IPS-18c (cell line): Measurements from ENCODE around the gene FGF21.
A peak's percentile ranks its signal among the peaks of the same experiment; 100 is the strongest.
"Not testable (repeated sequence)": the region's sequence is repeated elsewhere in the genome, so short reads cannot be mapped to it uniquely, and the experiment has no call there.

ENCODE experiments used
- H3K4me3 ChIP-seq: 2 replicates; pipeline ENCODE4 v1.7.0; 2013; ENCODE audit warnings: low read depth, mild to moderate bottlenecking, low read length, moderate library complexity; ENCODE audit not compliant: insufficient read depth
- H3K9me3 ChIP-seq: one replicate; pipeline ENCODE4 v1.6.1; 2013; ENCODE audit warnings: mild to moderate bottlenecking, low read length, moderate library complexity; ENCODE audit not compliant: control insufficient read depth, insufficient read depth

The FGF21 gene

DNA sequence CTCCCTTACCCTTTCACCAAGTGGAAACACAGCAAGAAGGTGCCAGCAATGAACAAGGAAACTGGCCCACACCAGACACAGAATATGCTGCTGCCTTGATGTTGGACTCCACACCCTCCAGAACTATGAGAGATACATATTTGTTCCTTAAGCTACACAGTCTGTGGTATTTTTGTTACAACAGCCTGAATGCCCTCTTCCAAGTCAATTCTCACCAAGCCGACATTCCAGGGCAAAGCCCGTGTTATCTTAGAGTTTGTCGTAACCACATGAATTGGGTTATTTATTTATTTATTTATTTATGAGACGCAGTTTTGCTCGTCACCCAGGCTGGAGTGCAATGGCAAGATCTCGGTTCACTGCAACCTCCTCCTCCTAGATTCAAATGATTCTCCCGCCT lies 14.9 kb downstream of the FGF21 start:
- no peak overlapping the region for H3K4me3 ChIP-seq
- H3K9me3 ChIP-seq = no peaks in the 10 kb centered on the region

DNA sequence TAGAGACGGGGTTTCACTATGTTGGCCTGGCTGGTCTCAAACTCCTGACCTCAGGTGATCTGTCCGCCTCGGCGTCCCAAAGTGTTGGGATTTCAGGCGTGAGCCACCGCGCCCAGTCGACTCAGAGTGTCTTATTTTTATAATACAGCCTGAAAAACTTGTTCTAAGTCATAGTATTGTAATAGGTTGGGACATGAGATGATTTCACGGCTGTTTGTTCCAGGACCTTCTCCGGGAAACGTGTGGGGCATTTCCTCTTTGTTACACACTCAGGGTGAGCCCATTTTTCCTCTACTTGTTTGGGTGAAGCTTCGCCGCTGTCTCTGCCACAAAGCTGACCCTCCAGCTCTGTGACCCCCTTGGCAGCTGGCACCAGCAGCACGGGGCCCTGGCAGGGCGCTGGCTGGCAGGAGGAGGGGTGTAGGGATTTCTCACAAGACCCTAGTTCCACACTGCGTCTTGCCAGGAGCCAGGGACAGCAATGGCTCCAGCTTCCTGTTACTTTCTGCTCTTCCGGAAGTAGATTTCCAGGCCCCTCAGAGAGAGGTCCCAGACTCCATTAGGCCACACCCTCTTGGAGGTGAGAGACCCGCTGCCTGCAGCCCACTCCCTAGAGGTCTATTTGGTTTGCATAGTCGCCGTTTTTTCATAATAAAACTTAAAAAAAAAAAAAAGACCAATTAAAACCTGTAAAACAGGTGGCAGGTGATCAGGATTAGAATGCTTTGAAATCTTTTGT lies 15.6 kb downstream of the FGF21 start:
- Histone ChIP-seq H3K4me3 (no peak overlapping the region), H3K9me3 (no peaks in the 10 kb centered on the region)

DNA sequence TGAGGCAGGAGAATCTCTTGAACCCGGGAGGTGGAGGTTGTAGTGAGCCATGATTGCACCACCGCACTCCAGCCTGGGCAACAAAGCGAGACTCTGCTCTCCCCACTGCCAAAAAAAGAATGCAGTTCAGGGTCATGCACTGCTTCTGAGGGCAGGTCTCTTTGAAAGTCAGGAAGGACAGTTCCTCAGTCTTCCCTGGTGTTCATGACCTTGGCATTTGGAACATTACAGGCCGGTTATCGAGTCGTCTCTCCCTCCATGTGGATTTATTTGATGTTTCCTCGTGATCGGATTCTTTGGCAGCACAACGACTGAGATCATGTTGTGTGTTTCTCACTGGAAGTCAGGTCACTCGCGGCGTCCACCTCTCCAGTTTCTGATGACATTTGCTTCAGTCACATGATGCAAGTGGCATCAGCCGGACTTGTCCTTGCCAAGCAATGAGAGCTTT lies 17.2 kb downstream of the FGF21 start:
- no peaks in the 10 kb centered on the region for H3K9me3 ChIP-seq
- H3K4me3 ChIP-seq = no peak overlapping the region

DNA sequence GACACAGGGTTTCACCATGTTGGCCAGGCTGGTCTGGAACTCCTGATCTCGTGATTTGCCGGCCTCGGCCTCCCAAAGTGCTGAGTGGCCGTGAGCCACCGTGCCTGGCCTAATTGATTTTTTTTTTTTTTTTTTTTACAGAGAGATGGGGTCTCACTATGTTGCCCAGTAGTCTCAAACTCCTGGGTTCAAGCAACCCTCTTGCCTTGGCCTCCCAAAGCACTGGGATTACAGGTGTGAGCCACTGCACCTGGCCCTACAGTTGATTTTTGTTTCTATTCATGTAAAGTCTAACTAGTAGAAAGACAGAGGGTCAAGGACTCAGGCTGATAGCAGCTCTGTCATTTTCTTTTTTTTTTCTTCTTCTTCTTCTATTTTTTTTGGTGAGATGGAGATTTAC lies 21.8 kb downstream of the FGF21 start:
- Histone ChIP-seq H3K9me3 (no peaks in the 10 kb centered on the region), H3K4me3 (no peak overlapping the region)

DNA sequence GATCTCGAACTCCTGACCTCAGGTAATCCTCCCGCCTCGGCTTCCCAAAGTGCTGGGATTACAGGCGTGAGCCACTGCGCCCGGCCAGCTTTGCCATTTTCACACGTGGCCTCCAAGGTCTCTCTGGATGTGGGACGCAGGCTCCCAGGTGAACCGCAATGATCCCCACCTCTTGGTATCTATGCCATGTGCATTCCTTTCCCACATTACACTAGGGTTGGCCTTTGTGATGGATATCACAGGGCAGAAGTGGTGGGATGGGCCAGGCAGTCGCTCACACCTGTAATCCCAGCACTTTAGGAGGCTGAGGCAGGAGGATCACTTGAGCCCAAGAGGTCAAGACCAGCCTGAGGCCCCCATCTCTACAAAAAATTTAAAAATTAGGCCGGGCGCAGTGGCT lies 22.4 kb downstream of the FGF21 start:
- no peaks in the 10 kb centered on the region for H3K9me3 ChIP-seq
- H3K4me3 ChIP-seq = no peak overlapping the region

DNA sequence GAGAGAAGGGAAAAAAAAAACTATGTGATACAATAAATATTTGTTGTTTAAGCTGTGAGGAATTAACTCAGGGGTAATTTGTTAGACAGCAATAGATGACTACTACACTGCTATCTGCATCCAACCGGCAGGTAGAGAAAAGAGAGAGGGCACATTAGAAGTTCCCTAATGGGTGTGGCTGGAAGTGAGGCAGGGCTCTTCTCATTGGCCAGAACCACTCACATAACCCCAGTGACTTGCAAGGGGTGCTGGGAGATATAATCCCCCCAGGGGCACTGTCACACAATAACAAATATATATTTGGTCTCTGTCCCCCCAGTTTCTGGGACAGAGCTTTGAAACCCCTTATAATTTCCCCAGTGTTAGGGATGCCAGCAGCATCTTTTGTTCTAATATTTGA lies 24.3 kb downstream of the FGF21 start:
- Histone ChIP-seq H3K9me3 (no peaks in the 10 kb centered on the region), H3K4me3 (no peak overlapping the region)

DNA sequence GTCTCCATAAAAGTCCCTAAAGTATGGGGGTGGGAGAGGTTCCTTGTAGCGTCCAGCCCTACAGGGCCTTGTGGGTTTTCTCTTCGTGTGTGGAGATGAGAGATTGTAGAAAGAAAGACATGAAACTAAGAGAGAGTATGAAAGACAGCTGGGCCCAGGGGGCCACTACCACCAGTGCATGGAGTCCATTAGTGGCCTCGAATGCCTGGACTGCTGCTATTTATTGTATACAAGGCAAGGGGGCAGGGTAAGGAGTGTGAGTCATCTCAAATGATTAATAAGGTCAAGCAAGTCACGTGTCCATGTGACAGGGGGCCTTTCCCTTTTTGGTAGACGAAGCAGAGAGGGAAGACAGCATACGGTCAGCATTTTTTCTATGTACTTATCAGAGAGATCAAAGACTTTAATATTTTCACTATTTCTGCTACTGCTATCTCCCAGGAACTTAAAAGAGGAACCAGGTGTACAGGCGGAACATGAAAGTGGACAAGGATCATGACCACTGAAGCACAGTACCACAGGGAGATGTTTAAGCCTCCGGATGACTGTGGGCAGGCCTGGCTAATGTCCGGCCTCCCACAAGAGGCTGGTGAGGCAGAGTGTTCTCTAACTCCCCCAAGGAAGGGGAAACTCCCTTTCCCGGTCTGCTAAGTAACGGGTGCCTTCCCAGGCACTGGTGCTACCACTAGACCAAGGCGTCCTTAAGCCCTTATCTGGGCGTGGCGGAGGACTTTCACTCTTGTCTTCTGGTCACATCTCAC lies 25.5 kb downstream of the FGF21 start:
- H3K4me3 ChIP-seq = no peak overlapping the region

DNA sequence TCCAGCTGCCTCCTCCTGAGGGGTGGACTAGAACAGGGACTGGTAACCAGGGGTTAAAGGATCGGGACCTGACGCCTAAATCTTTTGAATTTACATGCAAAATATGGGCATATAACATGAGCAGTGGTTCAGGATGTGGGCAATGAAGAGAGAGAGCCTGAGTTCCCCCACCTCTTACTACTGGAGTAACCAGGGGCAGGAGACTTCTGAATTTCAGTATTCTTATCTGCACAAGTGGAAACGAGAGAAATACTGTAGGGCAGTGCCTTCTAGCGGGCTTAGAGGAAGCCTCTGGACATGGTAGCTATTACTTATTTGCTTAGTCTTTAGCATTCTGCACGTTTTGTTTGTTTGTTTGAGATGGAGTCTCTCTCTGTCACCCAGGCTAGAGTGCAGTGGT lies 29.2 kb downstream of the FGF21 start:
- Histone ChIP-seq H3K4me3 (no peak overlapping the region), H3K9me3 (no peaks in the 10 kb centered on the region)

More for the DNA sequence above, 25.5 kb downstream of the FGF21 start:
- H3K9me3 ChIP-seq = no peaks in the 10 kb centered on the region

DNA sequence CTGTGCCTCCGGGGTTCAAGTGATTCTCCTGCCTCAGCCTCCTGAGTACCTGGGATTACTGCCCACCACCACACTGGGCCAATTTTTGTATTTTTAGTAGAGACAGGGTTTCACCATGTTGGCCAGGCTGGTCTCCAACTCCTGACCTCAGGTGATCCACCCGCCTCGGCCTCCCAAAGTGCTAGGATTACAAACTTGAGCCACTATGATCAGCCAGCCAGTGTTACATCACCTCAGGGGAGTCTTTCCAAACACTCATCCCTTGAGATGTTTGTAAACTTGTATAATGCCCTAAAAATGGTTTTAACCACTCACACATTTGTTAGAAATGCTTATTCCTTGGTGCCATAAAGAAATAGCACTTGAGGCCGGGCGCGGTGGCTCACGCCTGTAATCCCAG lies 31.1 kb downstream of the FGF21 start:
- not testable (repeated sequence) for H3K4me3 ChIP-seq, H3K9me3 ChIP-seq

DNA sequence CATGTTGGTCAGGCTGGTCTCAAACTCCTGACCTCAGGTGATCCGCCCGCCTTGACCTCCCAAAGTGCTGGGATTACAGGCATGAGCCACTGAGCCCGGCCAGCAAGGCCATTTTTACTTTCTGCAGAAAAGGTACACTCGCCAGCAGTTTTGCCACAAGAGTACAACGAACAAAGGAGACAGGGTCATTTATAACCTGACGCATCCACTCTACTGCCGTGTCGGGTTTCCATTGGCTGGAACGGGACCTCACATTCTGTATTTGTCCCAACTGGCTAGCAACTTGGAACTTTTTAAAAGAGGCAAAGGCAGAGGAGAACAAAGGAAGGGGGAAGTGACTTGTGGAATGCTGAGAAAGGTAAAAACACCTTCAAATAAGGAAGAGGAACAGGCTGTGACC lies 32.0 kb downstream of the FGF21 start:
- not testable (repeated sequence) for H3K9me3 ChIP-seq, H3K4me3 ChIP-seq

DNA sequence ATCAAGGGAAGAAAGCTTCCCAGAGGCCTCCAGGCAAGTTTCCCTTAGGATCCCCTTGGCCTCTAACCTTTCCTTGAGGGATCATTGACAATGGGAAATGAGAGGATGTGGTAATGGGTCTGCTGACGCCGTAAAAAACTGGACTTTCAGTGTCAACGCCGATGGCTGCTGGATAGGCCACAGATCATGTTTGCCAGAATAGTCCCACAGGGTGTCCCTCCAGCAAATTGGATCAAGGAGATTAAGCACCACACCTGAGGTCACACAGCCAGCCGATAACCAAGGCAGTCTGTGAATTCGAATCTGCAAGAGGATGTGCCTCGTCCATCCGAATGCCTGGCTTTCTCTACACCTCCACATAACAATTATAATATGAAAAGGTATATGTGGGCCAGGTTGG lies 37.9 kb downstream of the FGF21 start:
- H3K9me3 ChIP-seq = no peaks in the 10 kb centered on the region

DNA sequence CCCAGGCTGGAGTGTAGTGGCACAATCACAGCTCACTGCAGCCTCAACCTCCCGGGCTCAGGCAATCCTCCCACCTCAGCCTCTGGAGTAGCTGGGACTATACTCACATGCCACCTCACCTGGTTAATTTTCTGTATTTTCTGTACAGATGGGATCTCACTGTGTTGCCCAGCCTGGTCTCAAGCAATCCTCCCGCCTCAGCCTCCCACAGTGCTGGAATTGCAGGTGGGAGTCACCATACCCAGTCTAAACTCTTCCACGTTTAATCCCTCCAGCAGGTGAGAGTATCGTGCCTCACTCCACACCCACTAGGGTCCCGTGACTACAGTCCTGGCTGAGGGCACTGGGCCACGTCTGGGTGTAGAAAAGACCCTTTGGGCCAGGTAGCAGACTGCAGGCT lies 39.0 kb downstream of the FGF21 start:
- H3K9me3 ChIP-seq = no peaks in the 10 kb centered on the region
- H3K4me3 ChIP-seq = no peak overlapping the region; the same call in 1 of the 2 replicates

More for the DNA sequence above, 37.9 kb downstream of the FGF21 start:
- H3K4me3 ChIP-seq = no peak overlapping the region

DNA sequence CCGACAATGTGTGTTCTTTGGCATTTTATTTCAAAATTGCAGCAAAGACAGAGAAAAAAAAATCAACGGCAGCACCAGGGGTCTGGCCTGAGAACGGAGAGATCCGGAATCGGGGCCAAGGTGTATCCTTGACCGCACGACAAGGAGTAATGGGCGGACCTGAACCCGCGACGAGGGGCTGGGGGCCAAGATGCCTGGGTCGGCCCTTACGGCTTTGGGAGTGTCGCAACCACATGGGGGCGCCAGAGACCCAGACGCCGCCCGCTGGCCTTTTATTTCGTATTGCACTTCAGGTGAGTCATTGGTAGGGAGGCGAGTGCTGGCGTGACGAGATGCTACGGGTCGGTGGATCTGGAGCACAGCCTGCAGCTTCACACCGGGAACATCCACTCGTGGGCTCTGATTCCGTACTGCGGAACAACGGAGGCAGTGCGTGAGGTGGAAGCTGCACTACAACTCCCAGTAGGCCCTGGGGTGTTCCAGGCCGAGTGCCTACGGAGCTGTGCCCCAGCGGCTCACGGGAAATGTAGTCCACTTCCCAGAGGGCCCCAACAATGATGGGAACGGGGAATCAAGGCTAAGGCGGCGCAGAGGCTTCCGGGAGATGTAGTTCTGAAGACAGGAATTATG lies 39.8 kb downstream of the FGF21 start:
- H3K4me3 ChIP-seq = peak overlapping the region; percentile 45; the same call in 1 of the 2 replicates
- no peaks in the 10 kb centered on the region for H3K9me3 ChIP-seq

DNA sequence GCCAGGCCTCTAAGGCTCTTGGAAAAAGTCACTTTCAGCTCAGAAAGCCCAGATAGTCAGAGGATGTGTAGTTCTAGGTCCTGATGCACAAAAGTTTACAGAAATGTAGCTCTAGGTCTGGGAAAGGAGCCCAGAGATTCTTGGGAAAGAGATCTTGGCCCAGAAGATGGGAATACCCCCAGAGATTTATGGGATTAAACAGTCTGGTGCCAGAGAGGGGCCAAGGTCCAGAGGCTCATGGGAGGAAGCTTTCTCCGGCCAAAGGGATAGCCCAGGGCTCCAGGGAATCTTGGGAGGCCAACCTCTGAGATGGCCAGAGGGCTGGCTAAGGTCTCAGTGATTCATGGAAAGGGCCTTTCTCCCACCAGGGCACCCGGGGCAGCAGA lies 40.4 kb downstream of the FGF21 start:
- Histone ChIP-seq H3K9me3 (no peaks in the 10 kb centered on the region), H3K4me3 (no peak overlapping the region)

DNA sequence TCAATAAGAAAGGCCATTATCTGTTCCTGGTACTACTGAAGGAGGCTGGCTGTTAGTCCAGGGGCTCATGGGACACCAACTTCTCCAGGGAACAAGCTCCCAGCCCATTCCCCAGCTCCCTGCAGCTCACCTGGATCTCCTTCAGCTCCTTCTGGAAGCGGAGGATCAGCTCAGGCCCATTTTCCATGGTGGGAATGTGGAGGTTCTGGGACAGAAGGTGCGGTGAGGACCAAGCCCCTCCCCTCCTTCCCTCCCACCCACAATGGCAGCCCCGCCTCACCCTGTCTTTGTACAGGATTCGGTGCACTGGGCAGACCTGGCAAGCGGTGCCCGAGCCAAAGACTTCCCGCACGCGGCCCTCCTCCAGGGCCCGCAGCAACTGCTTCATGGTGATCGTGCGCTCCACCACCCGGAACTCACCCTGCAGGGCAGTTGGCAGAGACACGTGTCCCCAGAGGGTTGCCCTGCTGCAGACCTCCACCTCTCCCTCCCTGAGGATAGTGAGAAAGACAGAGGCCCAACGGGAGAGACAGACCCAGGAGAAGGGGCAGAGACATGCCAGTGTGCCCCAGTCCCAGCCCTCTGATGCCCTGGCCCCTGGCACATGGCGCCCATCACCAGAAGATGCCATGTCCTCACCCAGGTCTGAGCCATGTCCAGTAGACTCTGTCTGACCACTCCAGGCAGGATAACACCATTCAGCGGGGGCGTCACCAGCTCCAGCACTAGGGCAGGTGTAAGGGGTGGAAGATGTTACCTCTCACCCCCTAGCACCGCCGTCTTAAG lies 41.2 kb downstream of the FGF21 start:
- Histone ChIP-seq H3K4me3 (no peak overlapping the region), H3K9me3 (no peaks in the 10 kb centered on the region)

DNA sequence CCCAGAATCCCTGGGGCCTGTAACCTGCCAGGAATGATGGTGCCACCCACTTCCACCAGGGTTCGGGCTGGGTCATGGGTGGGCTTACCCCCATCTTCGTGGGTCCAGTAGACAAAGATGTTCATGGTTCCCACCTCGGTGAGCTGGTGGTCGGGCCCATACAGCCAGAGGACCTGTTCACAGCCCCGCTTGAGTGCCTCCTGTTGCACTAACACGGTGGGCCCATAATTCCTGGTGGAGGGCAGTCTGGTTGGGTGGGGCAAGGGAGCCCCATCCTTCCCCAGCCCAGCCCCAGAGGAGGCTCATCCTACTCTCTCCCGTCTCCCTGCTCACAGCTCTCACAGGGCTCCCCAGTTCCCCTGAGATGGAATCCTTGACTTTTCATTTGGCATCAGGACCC lies 41.8 kb downstream of the FGF21 start:
- no peak overlapping the region for H3K4me3 ChIP-seq
- H3K9me3 ChIP-seq = no peaks in the 10 kb centered on the region

DNA sequence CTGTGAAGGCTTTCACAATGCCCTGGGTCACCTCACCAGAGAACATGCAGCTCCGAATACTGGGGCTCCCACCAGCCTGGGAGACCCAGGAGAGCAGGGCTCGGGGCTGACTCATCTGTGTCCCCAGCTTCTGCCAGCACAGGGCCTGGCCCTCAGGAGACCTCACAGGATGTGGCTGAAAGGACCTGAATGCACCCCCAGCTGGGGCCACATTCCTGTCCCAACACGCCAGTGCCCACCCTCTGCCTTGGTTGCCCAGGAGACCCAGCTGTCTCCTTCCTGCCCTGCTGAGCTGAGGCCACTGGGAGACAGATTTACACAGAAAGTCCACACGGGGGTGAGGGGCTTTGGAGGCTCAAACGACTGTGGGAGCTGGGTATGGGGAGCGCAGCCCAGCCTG lies 43.6 kb downstream of the FGF21 start:
- Histone ChIP-seq H3K4me3 (no peak overlapping the region; the same call in 1 of the 2 replicates), H3K9me3 (no peaks in the 10 kb centered on the region)
